ENCODE measurements around the gene DYNC1I1. TPM values are rescaled to one million over a fixed set of nuclear protein-coding genes. Genes with fewer than 3 reads are reported as not detected.

DYNC1I1 gene
- total RNA-seq, 4 donors from 2014 or later: 1.7 to 6.8 (median 4.2) TPM

DNA sequence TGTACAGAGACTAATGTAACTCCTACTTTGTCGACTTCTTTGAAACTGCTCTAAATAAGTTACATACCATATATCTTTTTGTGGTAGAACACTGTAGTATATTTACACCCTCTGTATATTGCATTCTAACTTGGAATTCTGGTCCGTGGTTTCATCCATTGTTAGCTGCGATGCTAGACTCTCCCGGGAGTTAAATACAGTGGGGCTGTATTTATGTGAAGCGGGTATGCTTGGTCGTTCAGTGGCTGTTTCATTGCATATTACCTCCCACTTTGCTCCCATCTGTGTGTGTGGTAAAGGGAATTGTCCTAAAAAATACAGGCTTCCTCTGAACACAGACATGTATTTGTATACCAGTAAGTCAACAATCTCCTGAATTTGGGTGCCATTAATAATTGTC, 318.4 kb downstream of the DYNC1I1 start:
- DNase-seq (ENCODE audit: low spot score): no peak
- TF ChIP-seq, protein P1, sequence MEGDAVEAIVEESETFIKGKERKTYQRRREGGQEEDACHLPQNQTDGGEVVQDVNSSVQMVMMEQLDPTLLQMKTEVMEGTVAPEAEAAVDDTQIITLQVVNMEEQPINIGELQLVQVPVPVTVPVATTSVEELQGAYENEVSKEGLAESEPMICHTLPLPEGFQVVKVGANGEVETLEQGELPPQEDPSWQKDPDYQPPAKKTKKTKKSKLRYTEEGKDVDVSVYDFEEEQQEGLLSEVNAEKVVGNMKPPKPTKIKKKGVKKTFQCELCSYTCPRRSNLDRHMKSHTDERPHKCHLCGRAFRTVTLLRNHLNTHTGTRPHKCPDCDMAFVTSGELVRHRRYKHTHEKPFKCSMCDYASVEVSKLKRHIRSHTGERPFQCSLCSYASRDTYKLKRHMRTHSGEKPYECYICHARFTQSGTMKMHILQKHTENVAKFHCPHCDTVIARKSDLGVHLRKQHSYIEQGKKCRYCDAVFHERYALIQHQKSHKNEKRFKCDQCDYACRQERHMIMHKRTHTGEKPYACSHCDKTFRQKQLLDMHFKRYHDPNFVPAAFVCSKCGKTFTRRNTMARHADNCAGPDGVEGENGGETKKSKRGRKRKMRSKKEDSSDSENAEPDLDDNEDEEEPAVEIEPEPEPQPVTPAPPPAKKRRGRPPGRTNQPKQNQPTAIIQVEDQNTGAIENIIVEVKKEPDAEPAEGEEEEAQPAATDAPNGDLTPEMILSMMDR (IDR thresholded peaks at IDR 0.05): no peak
- no peak for ATAC-seq (ENCODE audit: low FRiP score)

- ATAC-seq (ENCODE audit: low FRiP score) (no peak), DNase-seq (ENCODE audit: low spot score) (no peak)
- TF ChIP-seq, protein P1 (IDR thresholded peaks at IDR 0.05): no peak
These were observed 321.1 kb downstream of the DYNC1I1 start for GRCh38 chr7:96093435-96093834.

DNA sequence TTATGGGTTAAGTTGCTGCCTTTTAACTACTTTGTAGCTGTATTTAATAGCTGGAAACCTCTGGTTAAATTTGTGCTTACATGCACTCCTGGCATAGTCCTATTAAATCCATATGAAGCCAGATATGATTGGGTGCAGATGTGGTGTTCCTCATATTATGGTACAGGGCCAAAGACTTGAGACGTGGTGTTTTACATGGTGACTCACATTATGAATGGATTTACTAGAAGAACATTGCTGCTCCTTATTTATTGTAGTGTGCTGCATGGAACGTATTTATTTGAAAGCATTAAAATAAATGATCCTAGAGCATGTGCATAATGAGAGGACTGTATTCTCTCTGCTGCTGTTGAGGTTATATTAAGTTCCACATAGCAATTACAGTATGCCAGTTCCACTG, 325.5 kb downstream of the DYNC1I1 start:
- no peak for ATAC-seq (ENCODE audit: low FRiP score)
- DNase-seq (ENCODE audit: low spot score): no peak
- TF ChIP-seq, protein P1 (IDR thresholded peaks at IDR 0.05): no peak

DNA sequence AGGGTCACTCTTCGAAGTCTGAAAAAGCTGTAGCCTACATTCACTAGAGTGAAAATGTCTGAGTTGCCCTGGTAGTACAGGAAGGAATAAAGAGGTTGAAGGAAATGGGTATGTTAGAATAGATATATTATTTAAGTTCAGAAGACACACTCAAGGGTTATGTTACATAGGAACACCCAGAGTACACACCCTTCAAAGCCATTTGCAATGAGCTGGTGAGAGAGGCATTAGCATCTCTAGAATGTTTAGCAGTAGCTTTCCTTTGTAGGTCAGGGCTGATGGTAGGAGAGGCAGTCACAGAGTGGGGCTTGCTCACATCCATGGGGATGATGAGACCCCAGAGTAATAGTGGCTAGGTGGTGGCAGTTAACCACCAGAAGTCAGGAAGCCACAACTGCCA, 328.4 kb downstream of the DYNC1I1 start:
- ATAC-seq (ENCODE audit: low FRiP score): no peak
- no peak for DNase-seq (ENCODE audit: low spot score)
- TF ChIP-seq, protein P1 (IDR thresholded peaks at IDR 0.05): no peak

- TF ChIP-seq, protein P1 (IDR thresholded peaks at IDR 0.05): no peak
- ATAC-seq (ENCODE audit: low FRiP score): no peak
These were observed 329.9 kb downstream of the DYNC1I1 start for GRCh38 chr7:96102096-96102811.

DNA sequence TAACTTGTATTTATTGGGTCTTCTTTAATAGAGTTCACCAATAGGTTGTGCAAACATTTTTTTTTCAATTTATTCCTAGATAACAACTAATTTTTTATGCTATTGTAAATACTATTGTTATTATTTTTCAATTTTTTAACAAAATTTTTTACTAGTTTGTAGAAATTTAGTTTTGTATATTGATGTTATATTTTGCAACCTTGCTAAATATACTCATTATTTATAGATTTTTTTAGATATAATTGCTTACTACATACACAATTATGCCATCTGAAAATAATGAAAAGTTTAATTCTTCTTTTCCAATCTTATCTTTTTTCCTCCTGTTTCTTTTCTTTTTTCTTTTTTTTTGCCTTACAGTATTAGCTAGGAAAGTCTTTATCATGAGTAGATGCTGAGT, 332.6 kb downstream of the DYNC1I1 start:
- TF ChIP-seq, protein P1 (IDR thresholded peaks at IDR 0.05): no peak
- DNase-seq (ENCODE audit: low spot score): no peak
- ATAC-seq (ENCODE audit: low FRiP score): no peak

More at GRCh38 chr7:96102096-96102811, 329.9 kb downstream of the DYNC1I1 start:
- no peak for DNase-seq (ENCODE audit: low spot score)

GRCh38 chr7:96111405-96111804, 339.1 kb downstream of the DYNC1I1 start:
- ATAC-seq (ENCODE audit: low FRiP score) (no peak), DNase-seq (ENCODE audit: low spot score) (no peak)
- TF ChIP-seq, protein P1 (IDR thresholded peaks at IDR 0.05): no peak
